ENCODE results near the gene EIF4G3. TPM values are rescaled to one million over a fixed set of nuclear protein-coding genes. Genes with fewer than 3 reads are reported as not detected.
"Not testable (repeated sequence)": the region's sequence is repeated elsewhere in the genome, so short reads cannot be mapped to it uniquely, and the experiment has no call there.

Gene EIF4G3
- total RNA-seq, 1 donor from 2014 or later, result 81.3 TPM

GRCh38 chr1:21095976-21096375, 80.7 kb downstream of the EIF4G3 start:
- ATAC-seq (ENCODE audit: low read depth), result no peak
- ChIA-PET POLR2A (no interaction called here), CTCF (no interaction called here)
- H3K27me3 Mint-ChIP-seq, result no peaks in the 10 kb centered on the region
- H3K4me1 Mint-ChIP-seq, result peaks cover 16% of the 10 kb centered on the region
- no peak overlapping the region for H3K4me3 Mint-ChIP-seq
- peaks cover 47% of the 10 kb centered on the region for H3K36me3 Mint-ChIP-seq (ENCODE audit: low read depth)
- TF ChIP-seq, protein P1, sequence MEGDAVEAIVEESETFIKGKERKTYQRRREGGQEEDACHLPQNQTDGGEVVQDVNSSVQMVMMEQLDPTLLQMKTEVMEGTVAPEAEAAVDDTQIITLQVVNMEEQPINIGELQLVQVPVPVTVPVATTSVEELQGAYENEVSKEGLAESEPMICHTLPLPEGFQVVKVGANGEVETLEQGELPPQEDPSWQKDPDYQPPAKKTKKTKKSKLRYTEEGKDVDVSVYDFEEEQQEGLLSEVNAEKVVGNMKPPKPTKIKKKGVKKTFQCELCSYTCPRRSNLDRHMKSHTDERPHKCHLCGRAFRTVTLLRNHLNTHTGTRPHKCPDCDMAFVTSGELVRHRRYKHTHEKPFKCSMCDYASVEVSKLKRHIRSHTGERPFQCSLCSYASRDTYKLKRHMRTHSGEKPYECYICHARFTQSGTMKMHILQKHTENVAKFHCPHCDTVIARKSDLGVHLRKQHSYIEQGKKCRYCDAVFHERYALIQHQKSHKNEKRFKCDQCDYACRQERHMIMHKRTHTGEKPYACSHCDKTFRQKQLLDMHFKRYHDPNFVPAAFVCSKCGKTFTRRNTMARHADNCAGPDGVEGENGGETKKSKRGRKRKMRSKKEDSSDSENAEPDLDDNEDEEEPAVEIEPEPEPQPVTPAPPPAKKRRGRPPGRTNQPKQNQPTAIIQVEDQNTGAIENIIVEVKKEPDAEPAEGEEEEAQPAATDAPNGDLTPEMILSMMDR (IDR thresholded peaks at IDR 0.05), result no peak
- intact Hi-C loops (cut with micrococcal nuclease), result no loop called here
- no peak overlapping the region for H3K27ac Mint-ChIP-seq
- H3K9me3 Mint-ChIP-seq, result no peaks in the 10 kb centered on the region
- DNase-seq, result no peak

- H3K27ac Mint-ChIP-seq; DNase-seq; intact Hi-C loops (cut with micrococcal nuclease); H3K4me3 Mint-ChIP-seq; POLR2A ChIA-PET; H3K9me3 Mint-ChIP-seq; CTCF ChIA-PET; ATAC-seq (ENCODE audit: low read depth); H3K27me3 Mint-ChIP-seq: not testable (repeated sequence)
- H3K36me3 Mint-ChIP-seq (ENCODE audit: low read depth), result peaks cover 39% of the 10 kb centered on the region
- H3K4me1 Mint-ChIP-seq, result peaks cover 29% of the 10 kb centered on the region
Observed at GRCh38 chr1:21094282-21094681, 82.4 kb downstream of the EIF4G3 start.

- ATAC-seq (ENCODE audit: low read depth); POLR2A ChIA-PET; H3K27ac Mint-ChIP-seq; DNase-seq; H3K9me3 Mint-ChIP-seq; intact Hi-C loops (cut with micrococcal nuclease); H3K4me3 Mint-ChIP-seq; H3K27me3 Mint-ChIP-seq; CTCF ChIA-PET: not testable (repeated sequence)
- peaks cover 30% of the 10 kb centered on the region for H3K4me1 Mint-ChIP-seq
- peaks cover 37% of the 10 kb centered on the region for H3K36me3 Mint-ChIP-seq (ENCODE audit: low read depth)
Observed at GRCh38 chr1:21093271-21093958, 83.3 kb downstream of the EIF4G3 start.

GRCh38 chr1:21092545-21092944, 84.2 kb downstream of the EIF4G3 start:
- not testable (repeated sequence) for H3K4me3 Mint-ChIP-seq, DNase-seq
- H3K36me3 Mint-ChIP-seq (ENCODE audit: low read depth), result peaks cover 34% of the 10 kb centered on the region

DNA sequence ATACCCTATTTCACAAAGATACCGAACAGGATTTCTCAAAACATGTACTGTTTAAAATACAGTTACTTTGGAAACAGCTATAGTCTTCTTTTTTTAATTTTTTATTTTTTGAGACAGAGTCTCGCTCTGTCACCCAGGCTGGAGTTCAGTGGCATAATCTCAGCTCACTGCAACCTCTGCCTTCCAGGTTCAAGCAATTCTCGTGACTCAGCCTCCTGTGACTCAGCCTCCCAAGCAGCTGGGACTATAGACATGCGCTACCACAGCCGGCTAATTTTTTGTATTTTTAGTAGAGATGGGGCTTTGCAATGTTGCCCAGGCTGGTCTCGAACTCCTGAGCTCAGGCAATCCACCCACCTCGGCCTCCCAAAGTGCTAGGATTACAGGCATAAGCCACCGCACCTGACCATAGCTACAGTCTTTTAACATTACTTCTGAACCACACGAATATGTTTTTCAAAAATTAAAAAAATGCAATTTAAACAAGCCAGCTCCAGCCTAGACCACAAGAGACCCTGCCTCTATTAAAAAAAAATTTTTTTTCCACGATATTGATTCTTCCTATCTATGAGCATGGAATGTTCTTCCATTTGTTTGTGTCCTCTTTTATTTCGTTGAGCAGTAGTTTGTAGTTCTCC, 85.5 kb downstream of the EIF4G3 start:
- H3K4me1 Mint-ChIP-seq, result peaks cover 30% of the 10 kb centered on the region
- intact Hi-C loops (cut with micrococcal nuclease); POLR2A ChIA-PET; H3K9me3 Mint-ChIP-seq; DNase-seq; H3K4me3 Mint-ChIP-seq; CTCF ChIA-PET; H3K27me3 Mint-ChIP-seq: not testable (repeated sequence)
- peak overlapping the region; percentile 16 for H3K27ac Mint-ChIP-seq
- H3K36me3 Mint-ChIP-seq (ENCODE audit: low read depth), result peaks cover 38% of the 10 kb centered on the region
- peak; percentile 5 for ATAC-seq (ENCODE audit: low read depth)

More at GRCh38 chr1:21092545-21092944, 84.2 kb downstream of the EIF4G3 start:
- H3K9me3 Mint-ChIP-seq; H3K27me3 Mint-ChIP-seq; intact Hi-C loops (cut with micrococcal nuclease); H3K27ac Mint-ChIP-seq; CTCF ChIA-PET; POLR2A ChIA-PET; ATAC-seq (ENCODE audit: low read depth): not testable (repeated sequence)
- H3K4me1 Mint-ChIP-seq, result peaks cover 30% of the 10 kb centered on the region

DNA sequence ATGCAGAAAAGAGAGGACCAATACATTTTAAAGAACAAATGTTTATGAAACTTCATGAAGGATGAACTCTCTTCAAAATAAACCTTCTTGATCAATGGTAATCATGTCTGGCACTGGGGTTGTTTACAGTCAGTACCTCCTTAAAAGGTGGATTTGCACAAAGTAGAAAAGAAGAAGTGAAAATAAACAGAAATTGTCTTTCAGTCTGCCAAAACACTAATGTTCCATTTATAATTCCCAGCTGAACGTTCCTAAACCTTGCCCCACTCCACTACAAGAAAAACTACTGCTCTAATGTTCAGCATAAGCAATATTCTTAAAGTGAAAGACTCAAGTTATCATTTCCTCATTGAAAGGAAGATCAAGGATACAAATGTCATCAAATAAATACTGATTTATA, 86.2 kb downstream of the EIF4G3 start:
- peak overlapping the region; percentile 15 for H3K27ac Mint-ChIP-seq
- peak overlapping the region; percentile 9 for H3K4me3 Mint-ChIP-seq
- no peaks in the 10 kb centered on the region for H3K27me3 Mint-ChIP-seq
- ChIA-PET POLR2A (no interaction called here), CTCF (no interaction called here)
- H3K9me3 Mint-ChIP-seq, result no peaks in the 10 kb centered on the region
- H3K4me1 Mint-ChIP-seq, result peaks cover 30% of the 10 kb centered on the region
- TF ChIP-seq, protein P1 (IDR thresholded peaks at IDR 0.05), result no peak
- DNase-seq (no peak), ATAC-seq (ENCODE audit: low read depth) (no peak)
- peaks cover 45% of the 10 kb centered on the region for H3K36me3 Mint-ChIP-seq (ENCODE audit: low read depth)
- intact Hi-C loops (cut with micrococcal nuclease), result no loop called here

- ATAC-seq (ENCODE audit: low read depth) (no peak), DNase-seq (no peak)
- H3K4me1 Mint-ChIP-seq, result peaks cover 30% of the 10 kb centered on the region
- no peaks in the 10 kb centered on the region for H3K9me3 Mint-ChIP-seq
- peaks cover 45% of the 10 kb centered on the region for H3K36me3 Mint-ChIP-seq (ENCODE audit: low read depth)
- no peak overlapping the region for H3K27ac Mint-ChIP-seq
- H3K4me3 Mint-ChIP-seq, result peak overlapping the region; percentile 8
- TF ChIP-seq, protein P1 (IDR thresholded peaks at IDR 0.05), result no peak
- POLR2A ChIA-PET, result no interaction called here
- CTCF ChIA-PET, result no interaction called here
- intact Hi-C loops (cut with micrococcal nuclease), result no loop called here
- H3K27me3 Mint-ChIP-seq, result no peaks in the 10 kb centered on the region
Observed at GRCh38 chr1:21089731-21090130, 87.0 kb downstream of the EIF4G3 start.
